AG04449 (cell line): ENCODE data around the gene HMGN3.

ENCODE experiments used
- CTCF ChIA-PET: fragments of 350-600 bp; formaldehyde crosslinking; extraction: SDS; loops from one replicate; lab custom pipeline; 2021; ENCODE audit warnings: antibody characterized with exemption; lab: Yijun Ruan, JAX
- POLR2A ChIA-PET: fragments of 400-600, 350-600 bp; formaldehyde crosslinking; extraction: SDS; loops from one replicate; lab custom pipeline; 2020; ENCODE audit warnings: antibody characterized with exemption, inconsistent platforms; lab: Yijun Ruan, JAX
- DNase-seq: peaks from one replicate; pipeline ENCODE4 v3.0.0-alpha.2; 2010; ENCODE audit warnings: low read depth, low spot score
- H3K4me3 ChIP-seq: 2 replicates; pipeline ENCODE4 v1.5.1; 2011; ENCODE audit warnings: low read depth, mild to moderate bottlenecking, control low read depth, low read length
- TF ChIP-seq, protein P1 (sequence below): IDR thresholded peaks from one replicate; pipeline ENCODE4 v1.5.1; 2011; ENCODE audit warnings: mild to moderate bottlenecking, moderate library complexity, low read length, control low read depth, inconsistent platforms; ENCODE audit not compliant: insufficient read depth; ENCODE audit errors: missing control alignments

HMGN3 gene

DNA sequence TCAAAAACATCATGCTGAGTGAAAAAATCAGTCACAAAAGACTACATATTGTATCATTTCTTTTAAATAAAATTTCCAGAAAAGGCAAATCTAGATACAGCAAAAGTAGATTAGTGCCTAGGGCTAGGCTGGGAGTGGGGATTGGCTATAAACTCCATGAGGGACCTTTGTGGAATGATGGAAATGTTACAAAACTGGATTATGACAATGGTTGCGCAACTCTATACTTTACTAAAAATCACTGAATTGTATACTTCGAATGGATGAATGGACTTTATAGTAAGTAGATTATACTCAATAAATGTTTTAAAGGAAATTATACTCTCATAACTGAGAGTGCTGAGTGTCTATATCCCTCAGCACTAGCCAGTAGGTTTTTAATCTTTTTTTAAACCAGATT is 4.3 kb downstream of the HMGN3 start:
- TF ChIP-seq, protein P1, sequence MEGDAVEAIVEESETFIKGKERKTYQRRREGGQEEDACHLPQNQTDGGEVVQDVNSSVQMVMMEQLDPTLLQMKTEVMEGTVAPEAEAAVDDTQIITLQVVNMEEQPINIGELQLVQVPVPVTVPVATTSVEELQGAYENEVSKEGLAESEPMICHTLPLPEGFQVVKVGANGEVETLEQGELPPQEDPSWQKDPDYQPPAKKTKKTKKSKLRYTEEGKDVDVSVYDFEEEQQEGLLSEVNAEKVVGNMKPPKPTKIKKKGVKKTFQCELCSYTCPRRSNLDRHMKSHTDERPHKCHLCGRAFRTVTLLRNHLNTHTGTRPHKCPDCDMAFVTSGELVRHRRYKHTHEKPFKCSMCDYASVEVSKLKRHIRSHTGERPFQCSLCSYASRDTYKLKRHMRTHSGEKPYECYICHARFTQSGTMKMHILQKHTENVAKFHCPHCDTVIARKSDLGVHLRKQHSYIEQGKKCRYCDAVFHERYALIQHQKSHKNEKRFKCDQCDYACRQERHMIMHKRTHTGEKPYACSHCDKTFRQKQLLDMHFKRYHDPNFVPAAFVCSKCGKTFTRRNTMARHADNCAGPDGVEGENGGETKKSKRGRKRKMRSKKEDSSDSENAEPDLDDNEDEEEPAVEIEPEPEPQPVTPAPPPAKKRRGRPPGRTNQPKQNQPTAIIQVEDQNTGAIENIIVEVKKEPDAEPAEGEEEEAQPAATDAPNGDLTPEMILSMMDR: no peak
- POLR2A ChIA-PET: no interaction called here
- CTCF ChIA-PET: no interaction called here
- no peak overlapping the region for H3K4me3 ChIP-seq
- no peak for DNase-seq

DNA sequence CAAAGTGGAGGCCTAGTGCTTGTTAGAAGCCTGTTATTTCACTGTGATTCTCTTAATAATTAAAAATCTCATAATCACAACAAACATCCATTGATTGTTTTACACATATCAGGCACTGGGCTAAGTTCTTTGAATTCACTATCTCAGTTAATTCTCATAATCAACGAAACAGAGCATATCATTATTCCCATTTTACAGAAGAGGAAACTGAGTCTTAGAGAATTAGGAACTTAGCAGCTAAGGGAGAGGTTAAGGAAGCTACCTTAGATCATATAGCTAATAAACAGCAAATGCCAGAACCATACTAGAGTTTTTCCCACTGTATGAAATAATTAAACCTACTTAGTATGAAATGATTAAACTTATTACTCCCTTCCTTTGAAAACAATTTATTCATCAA is 7.0 kb downstream of the HMGN3 start:
- TF ChIP-seq, protein P1: no peak
- no peak for DNase-seq
- ChIA-PET POLR2A (no interaction called here), CTCF (no interaction called here)
- no peak overlapping the region for H3K4me3 ChIP-seq

DNA sequence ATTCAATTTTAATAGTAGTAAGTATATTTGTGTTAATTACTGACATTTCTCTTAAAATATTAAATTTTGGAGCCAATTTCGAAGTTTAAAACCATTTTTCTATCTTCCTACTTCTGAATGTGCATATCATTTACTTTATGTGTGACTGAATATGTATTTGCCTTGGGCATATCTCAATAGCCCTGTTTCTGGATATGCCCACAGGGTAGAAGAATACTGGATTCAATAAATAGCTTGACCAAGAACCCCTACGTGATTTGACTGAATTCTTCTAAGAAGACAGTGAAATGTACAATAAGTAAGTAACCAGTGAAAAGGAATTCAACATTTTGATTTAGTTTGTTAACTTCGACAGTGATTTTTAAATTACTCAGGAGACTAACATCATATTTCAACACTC is 7.8 kb downstream of the HMGN3 start:
- ChIA-PET POLR2A (no interaction called here), CTCF (no interaction called here)
- H3K4me3 ChIP-seq: no peak overlapping the region

DNA sequence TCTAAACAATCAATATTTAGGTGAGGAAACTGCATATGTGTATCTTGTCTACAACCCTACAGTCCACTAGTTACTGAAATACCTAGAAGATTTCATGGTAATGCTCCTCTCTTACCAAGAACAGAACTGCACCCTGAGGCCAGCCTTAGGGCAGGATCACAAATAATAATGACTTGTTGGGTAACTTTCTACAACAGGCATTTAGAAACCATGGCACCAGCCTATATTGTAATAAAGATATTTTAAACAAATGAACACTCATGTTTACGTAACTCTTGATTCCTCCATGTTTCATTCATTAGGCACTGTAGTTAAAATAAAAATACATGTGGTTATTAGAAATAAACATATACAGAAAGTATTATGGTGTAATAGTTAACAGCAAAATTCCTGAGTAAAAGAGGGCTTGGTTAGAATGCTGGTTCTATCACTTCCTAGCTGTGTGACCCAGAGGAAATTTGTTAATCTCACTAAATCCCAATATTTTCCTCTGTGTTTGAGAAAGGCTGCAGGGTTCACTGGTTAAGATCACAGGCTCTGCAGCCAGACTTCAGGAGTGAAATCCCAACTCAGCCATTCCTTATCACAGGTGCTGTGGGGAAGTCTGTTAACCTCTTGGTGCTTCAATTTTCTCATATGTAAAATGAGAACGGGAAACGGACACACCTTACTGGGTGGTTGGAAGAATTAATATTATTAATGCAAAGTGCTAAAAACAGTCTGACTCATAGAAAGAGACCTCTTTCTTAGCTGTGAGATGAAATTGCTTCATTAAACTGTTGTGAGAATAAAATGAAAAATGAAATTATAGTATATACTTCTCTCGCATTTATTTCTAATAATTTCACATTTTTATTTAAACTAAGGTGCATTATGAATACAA is 8.5 kb downstream of the HMGN3 start:
- TF ChIP-seq, protein P1: no peak
- DNase-seq: no peak
- CTCF ChIA-PET: no interaction called here
- POLR2A ChIA-PET: no interaction called here
- no peak overlapping the region for H3K4me3 ChIP-seq

More for the DNA sequence above, 7.8 kb downstream of the HMGN3 start:
- no peak for DNase-seq
- TF ChIP-seq, protein P1: no peak

DNA sequence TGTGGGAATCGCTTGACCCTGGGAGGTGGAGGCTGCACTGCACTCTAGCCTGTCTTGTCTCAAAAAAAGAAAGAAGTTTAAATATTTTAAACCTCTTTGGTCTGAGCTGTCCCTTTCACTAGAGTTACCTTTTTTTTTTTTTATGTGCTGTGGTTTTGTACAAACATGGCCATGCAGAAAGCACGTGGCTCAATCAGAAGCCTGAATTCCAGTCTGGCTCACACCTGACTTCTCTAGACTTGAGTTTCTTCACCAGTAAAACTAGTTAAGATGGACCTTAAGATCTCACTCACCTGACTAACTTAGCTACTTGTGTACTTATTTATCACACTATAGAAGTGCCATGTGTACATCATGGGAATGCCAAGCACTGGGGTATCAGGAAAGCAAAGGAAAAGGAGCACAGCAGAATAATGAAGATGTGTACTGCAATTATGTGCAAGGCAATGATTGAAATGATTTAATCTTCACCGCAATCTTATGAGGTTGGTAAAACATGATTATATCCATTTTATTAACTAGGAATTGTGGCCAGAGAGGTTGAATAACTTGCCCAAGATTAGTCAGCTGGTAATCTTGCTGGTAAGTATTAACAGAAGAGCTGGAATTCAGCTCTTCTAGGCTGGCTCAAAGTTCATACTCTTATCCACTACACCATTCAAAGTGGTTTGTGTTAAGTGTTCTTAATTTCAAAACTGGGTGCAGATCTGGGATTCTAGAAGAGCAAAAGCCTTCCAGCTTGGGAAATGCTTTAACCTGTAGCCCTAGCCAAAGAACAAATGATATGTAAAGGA is 10.7 kb downstream of the HMGN3 start:
- no peak for DNase-seq
- ChIA-PET CTCF (no interaction called here), POLR2A (no interaction called here)
- TF ChIP-seq, protein P1: no peak
- H3K4me3 ChIP-seq: no peak overlapping the region

DNA sequence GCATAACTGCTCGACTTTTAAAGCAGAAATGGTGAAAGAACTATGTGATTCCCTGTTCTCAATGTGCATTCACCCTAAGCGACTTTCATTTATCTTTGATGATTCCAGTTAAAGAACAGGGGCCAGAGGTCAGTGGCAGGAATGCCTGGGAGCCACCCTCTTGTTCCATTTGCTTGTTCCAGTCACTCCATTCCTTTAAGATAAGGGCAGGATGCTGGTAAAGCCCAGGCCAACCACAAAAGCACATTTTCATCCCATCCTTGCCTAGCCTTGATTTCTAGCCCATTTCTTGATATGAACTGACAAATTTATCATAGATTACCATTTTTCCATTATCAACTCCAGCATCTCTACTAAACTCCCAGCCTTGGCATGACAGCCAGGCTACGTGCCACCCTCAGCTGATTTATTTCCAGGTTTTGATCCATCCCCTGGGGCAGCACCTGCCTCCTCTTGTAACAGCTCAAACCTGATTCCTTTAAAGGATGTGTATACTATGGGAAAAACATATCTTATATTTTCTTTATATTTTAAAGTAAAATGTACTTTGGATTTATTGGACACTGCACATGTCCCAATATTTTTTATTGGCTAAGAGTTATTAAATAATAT is 19.2 kb downstream of the HMGN3 start:
- ChIA-PET CTCF (no interaction called here), POLR2A (no interaction called here)
- TF ChIP-seq, protein P1: no peak
- DNase-seq: no peak
- H3K4me3 ChIP-seq: no peak overlapping the region
